A549 (cell line): ENCODE results near the gene PPAN. TPM values are rescaled to one million over a fixed set of nuclear protein-coding genes. Genes with fewer than 3 reads are reported as not detected.
A peak's percentile ranks its signal among the peaks of the same experiment; 100 is the strongest.

ENCODE experiments used
- ATAC-seq, 2 experiments: fragments of 200-7000 bp in 1 of 2; fragments of >200 bp in 1 of 2; cut with Nextera tagmentation in 1 of 2; cut with Tn5 transposase in 1 of 2; 3 replicates each; pipeline versions ENCODE4 v1.8.0 to v1.9.1; 2018 to 2020; ENCODE audit warnings: mild to moderate bottlenecking in 1 of 2, moderate library complexity in 1 of 2
- CTCF ChIA-PET: fragments of 300-600 bp; sonication (Branson Sonifier 250); formaldehyde crosslinking; extraction: SDS; loops from one replicate; lab custom pipeline; 2021; ENCODE audit warnings: antibody characterized with exemption, inconsistent platforms; lab: Yijun Ruan, JAX
- POLR2A ChIA-PET: fragments of 350-600 bp; formaldehyde crosslinking; extraction: SDS; loops from one replicate; lab custom pipeline; 2021; ENCODE audit warnings: antibody characterized with exemption, inconsistent platforms; lab: Yijun Ruan, JAX
- DNase-seq, 2 experiments: peaks; one replicate each; pipeline versions ENCODE4 v3.0.0 to v3.0.0-alpha.2; 2011 to 2016; ENCODE audit warnings: low read depth in 1 of 2, low spot score in 1 of 2
- FAIRE-seq: peaks from 2 replicates; lab custom pipeline; 2011; peaks lifted over from hg19 to GRCh38; lab: Jason Lieb, UNC
- H3K27ac ChIP-seq, 2 experiments: fragments of >200 bp; sonication (Bioruptor Twin); formaldehyde crosslinking; 3 replicates each; pipeline ENCODE4 v1.5.1; 2016 to 2017
- H3K4me1 ChIP-seq: fragments of >200 bp; sonication (Bioruptor Twin); formaldehyde crosslinking; 3 replicates; pipeline ENCODE4 v1.6.1; 2016
- H3K4me2 ChIP-seq: fragments of >200 bp; sonication (Bioruptor Twin); formaldehyde crosslinking; 3 replicates; pipeline ENCODE4 v1.6.1; 2016
- H3K4me3 ChIP-seq: fragments of >200 bp; sonication (Bioruptor Twin); formaldehyde crosslinking; 3 replicates; pipeline ENCODE4 v1.5.1; 2016
- H3K9me3 ChIP-seq: fragments of >200 bp; sonication (Bioruptor Twin); formaldehyde crosslinking; 3 replicates; pipeline ENCODE4 v1.6.1; 2016
- CEBPB ChIP-seq, 2 experiments: fragments of >200 bp in 1 of 2; sonication (Bioruptor Twin) in 1 of 2; formaldehyde crosslinking in 1 of 2; IDR thresholded peaks; 2 replicates each; pipeline ENCODE4 v1.6.1; 2012 to 2016
- CHD2 ChIP-seq: fragments of 150-350 bp; IDR thresholded peaks from 2 replicates; pipeline ENCODE4 v1.6.1; 2014; ENCODE audit warnings: low read length; ENCODE audit not compliant: partially characterized antibody
- CHD4 ChIP-seq: fragments of 200-600 bp; sonication (generic); IDR thresholded peaks from 2 replicates; pipeline ENCODE4 v1.6.1; 2016; ENCODE audit warnings: antibody characterized with exemption, mild to moderate bottlenecking, borderline replicate concordance
- CTCF ChIP-seq: fragments of >200 bp; sonication (Bioruptor Twin); formaldehyde crosslinking; IDR thresholded peaks from 3 replicates; pipeline ENCODE4 v1.5.1; 2016
- E2F6 ChIP-seq: IDR thresholded peaks from 2 replicates; pipeline ENCODE4 v1.6.1; 2012; ENCODE audit warnings: low read depth, borderline replicate concordance
- EP300 ChIP-seq, 2 experiments: fragments of >200 bp; sonication (Bioruptor Twin); formaldehyde crosslinking; IDR thresholded peaks; 2 replicates in 1 of 2; 3 replicates in 1 of 2; pipeline ENCODE4 v1.6.1; 2016 to 2017
- FOSB ChIP-seq: fragments of 250-450 bp; sonication (Bioruptor Pico); IDR thresholded peaks from 2 replicates; pipeline ENCODE4 v1.5.0; 2020; ENCODE audit warnings: mild to moderate bottlenecking, moderate library complexity
- FOSL2 ChIP-seq, 2 experiments: fragments of 450-650 bp in 1 of 2; fragments of >200 bp in 1 of 2; sonication (Bioruptor Twin) in 1 of 2; formaldehyde crosslinking; IDR thresholded peaks; 2 replicates each; pipeline versions ENCODE4 v1.5.0 to v1.6.1; 2016 to 2020; ENCODE audit warnings: mild to moderate bottlenecking in 1 of 2, moderate library complexity in 1 of 2
- FOXS1 ChIP-seq: fragments of 250-450 bp; sonication (Bioruptor Pico); IDR thresholded peaks from 2 replicates; pipeline ENCODE4 v1.5.0; 2020; ENCODE audit warnings: mild to moderate bottlenecking, moderate library complexity
- HDAC2 ChIP-seq: fragments of 200-600 bp; sonication (generic); IDR thresholded peaks from 2 replicates; pipeline ENCODE4 v1.6.1; 2016
- HOXB13 ChIP-seq: fragments of 250-450 bp; sonication (Bioruptor Pico); IDR thresholded peaks from 2 replicates; pipeline ENCODE4 v1.5.0; 2020; ENCODE audit warnings: low read depth, mild to moderate bottlenecking, moderate library complexity
- KDM1A ChIP-seq: fragments of 200-600 bp; sonication (generic); IDR thresholded peaks from 2 replicates; pipeline ENCODE4 v1.6.1; 2016; ENCODE audit warnings: low read depth, mild to moderate bottlenecking
- KDM5A ChIP-seq: fragments of 200-600 bp; sonication (generic); IDR thresholded peaks from 2 replicates; pipeline ENCODE4 v1.6.1; 2016; ENCODE audit warnings: antibody characterized with exemption, mild to moderate bottlenecking
- MYC ChIP-seq: IDR thresholded peaks from 2 replicates; pipeline ENCODE4 v1.6.1; 2012; ENCODE audit warnings: mild to moderate bottlenecking, inconsistent platforms, low read length, improper control_type of control experiment, borderline replicate concordance
- NFE2L2 ChIP-seq: fragments of 150-350 bp; conservative IDR thresholded peaks from 2 replicates; pipeline ENCODE4 v1.6.1; 2014; ENCODE audit warnings: low read length
- NR3C1 ChIP-seq: fragments of >200 bp; sonication (Bioruptor Twin); formaldehyde crosslinking; IDR thresholded peaks from 3 replicates; pipeline ENCODE4 v1.6.1; 2017
- PHF8 ChIP-seq: fragments of 200-600 bp; sonication (generic); IDR thresholded peaks from 2 replicates; pipeline ENCODE4 v1.6.1; 2016; ENCODE audit warnings: low read depth, mild to moderate bottlenecking, antibody characterized with exemption, moderate library complexity, borderline replicate concordance
- RAD21 ChIP-seq, 2 experiments: fragments of >200 bp in 1 of 2; sonication (Bioruptor Twin) in 1 of 2; formaldehyde crosslinking in 1 of 2; IDR thresholded peaks in 1 of 2; conservative IDR thresholded peaks in 1 of 2; 2 replicates in 1 of 2; 3 replicates in 1 of 2; pipeline ENCODE4 v1.6.1; 2012 to 2018; ENCODE audit warnings: inconsistent platforms in 1 of 2
- TP53 ChIP-seq: fragments of 250-450 bp; sonication (Bioruptor Pico); IDR thresholded peaks from 2 replicates; pipeline ENCODE4 v1.5.0; 2021; ENCODE audit warnings: mild to moderate bottlenecking, moderate library complexity
- WGBS: methylation state at CpG from one replicate; pipeline ENCODE4 v1.1.6; 2017; ENCODE audit errors: missing lambda C conversion rate; 5-methylcytosine and 5-hydroxymethylcytosine counted together
- polyA plus RNA-seq, 4 experiments: library from polyadenylated mRNA; depleted of rRNA in 3 of 4; stranded (reverse); fragments of >200 nt; fragmentation: RNase III in 1 of 4; extraction: RNeasy Plus Mini Kit Qiagen cat#74134 plus additional on column Dnase treatment in 1 of 4; gene quantifications; 2 replicates in 3 of 4; 3 replicates in 1 of 4; pipeline ENCODE4 v1.2.3, GENCODE V29; 2011 to 2017
- TF ChIP-seq, protein P1 (sequence below): fragments of 450-650 bp; IDR thresholded peaks from 2 replicates; pipeline ENCODE4 v1.6.1; 2014; ENCODE audit warnings: antibody characterized with exemption
- TF ChIP-seq, protein P2 (sequence below): fragments of 200-600 bp; sonication (generic); IDR thresholded peaks from 2 replicates; pipeline ENCODE4 v1.6.1; 2016; ENCODE audit warnings: antibody characterized with exemption, mild to moderate bottlenecking, moderate library complexity
- TF ChIP-seq, protein P3 (sequence below): fragments of 150-350 bp; IDR thresholded peaks from 2 replicates; pipeline ENCODE4 v1.6.1; 2014; ENCODE audit warnings: low read depth, mild to moderate bottlenecking, low read length

Gene PPAN
- polyA plus RNA-seq, 2 of the 4 experiments (the other 2 are of a cell fraction), result 26.6 to 65.0 TPM

GRCh38 chr19:10085641-10086590, 20.2 kb upstream of the PPAN start, which contains the start of gene SHFL:
Gene SHFL (plus strand): TSS chr19:10086317. CDS start chr19:10086428, 111 bp downstream.
- ATAC-seq (peak; percentile 91), FAIRE-seq (no peak), DNase-seq (peak in 1 of 2 experiments; percentile 44)
- Histone ChIP-seq H3K27ac (peak within 1 kb of the TSS; percentile 91 to 98), H3K4me1 (peaks cover 4% of the 10 kb centered on the region; the same call in 2 of the 3 replicates), H3K4me2 (peak within 1 kb of the TSS; percentile 85), H3K4me3 (peak within 1 kb of the TSS; percentile 80), H3K9me3 (no peaks in the 10 kb centered on the region)
- CTCF ChIA-PET, result no interaction called here
- POLR2A ChIA-PET, result no interaction called here
- TF ChIP-seq CEBPB (IDR thresholded peaks at IDR 0.05) (no peak), HDAC2 (peak; percentile 87; the same call in 1 of the 2 replicates), NR3C1 (no peak), FOSL2 (IDR thresholded peaks at IDR 0.05) (no peak), FOSL2 (CRISPR knock-in tag; IDR thresholded peaks at IDR 0.05) (no peak), PHF8 (peak; percentile 47; the same call in 1 of the 2 replicates), KDM1A (peak; percentile 96), CHD4 (peak; percentile 92)
- WGBS, result 20% methylated on average over 9 of the region's 81 CpGs

- peak in 1 of 2 experiments; percentile 15; a peak in 3 of 6 replicates for ATAC-seq
- H3K4me1 ChIP-seq, result peaks cover 4% of the 10 kb centered on the region; the same call in 2 of the 3 replicates
- peak overlapping the region; percentile 85 for H3K4me2 ChIP-seq
- CTCF ChIA-PET, result no interaction called here
- FAIRE-seq, result no peak
- TF ChIP-seq EP300 (IDR thresholded peaks at IDR 0.05) (no peak), CHD4 (no peak), HOXB13 (CRISPR knock-in tag) (no peak), CHD2 (no peak), MYC (no peak), FOSL2 (IDR thresholded peaks at IDR 0.05) (no peak), FOSL2 (CRISPR knock-in tag; IDR thresholded peaks at IDR 0.05) (no peak), KDM5A (no peak), KDM1A (no peak), E2F6 (no peak), TP53 (no peak), CTCF (no peak), NFE2L2 (no peak), RAD21 (conservative IDR thresholded peaks at IDR 0.05 in 1 of 2, IDR thresholded peaks at IDR 0.05 in 1 of 2) (no peak), FOXS1 (CRISPR knock-in tag) (no peak), FOSB (CRISPR knock-in tag) (no peak)
- TF ChIP-seq, protein P1, sequence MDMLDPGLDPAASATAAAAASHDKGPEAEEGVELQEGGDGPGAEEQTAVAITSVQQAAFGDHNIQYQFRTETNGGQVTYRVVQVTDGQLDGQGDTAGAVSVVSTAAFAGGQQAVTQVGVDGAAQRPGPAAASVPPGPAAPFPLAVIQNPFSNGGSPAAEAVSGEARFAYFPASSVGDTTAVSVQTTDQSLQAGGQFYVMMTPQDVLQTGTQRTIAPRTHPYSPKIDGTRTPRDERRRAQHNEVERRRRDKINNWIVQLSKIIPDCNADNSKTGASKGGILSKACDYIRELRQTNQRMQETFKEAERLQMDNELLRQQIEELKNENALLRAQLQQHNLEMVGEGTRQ, result no peak
- TF ChIP-seq, protein P2, sequence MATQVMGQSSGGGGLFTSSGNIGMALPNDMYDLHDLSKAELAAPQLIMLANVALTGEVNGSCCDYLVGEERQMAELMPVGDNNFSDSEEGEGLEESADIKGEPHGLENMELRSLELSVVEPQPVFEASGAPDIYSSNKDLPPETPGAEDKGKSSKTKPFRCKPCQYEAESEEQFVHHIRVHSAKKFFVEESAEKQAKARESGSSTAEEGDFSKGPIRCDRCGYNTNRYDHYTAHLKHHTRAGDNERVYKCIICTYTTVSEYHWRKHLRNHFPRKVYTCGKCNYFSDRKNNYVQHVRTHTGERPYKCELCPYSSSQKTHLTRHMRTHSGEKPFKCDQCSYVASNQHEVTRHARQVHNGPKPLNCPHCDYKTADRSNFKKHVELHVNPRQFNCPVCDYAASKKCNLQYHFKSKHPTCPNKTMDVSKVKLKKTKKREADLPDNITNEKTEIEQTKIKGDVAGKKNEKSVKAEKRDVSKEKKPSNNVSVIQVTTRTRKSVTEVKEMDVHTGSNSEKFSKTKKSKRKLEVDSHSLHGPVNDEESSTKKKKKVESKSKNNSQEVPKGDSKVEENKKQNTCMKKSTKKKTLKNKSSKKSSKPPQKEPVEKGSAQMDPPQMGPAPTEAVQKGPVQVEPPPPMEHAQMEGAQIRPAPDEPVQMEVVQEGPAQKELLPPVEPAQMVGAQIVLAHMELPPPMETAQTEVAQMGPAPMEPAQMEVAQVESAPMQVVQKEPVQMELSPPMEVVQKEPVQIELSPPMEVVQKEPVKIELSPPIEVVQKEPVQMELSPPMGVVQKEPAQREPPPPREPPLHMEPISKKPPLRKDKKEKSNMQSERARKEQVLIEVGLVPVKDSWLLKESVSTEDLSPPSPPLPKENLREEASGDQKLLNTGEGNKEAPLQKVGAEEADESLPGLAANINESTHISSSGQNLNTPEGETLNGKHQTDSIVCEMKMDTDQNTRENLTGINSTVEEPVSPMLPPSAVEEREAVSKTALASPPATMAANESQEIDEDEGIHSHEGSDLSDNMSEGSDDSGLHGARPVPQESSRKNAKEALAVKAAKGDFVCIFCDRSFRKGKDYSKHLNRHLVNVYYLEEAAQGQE, result no peak
- TF ChIP-seq, protein P3, sequence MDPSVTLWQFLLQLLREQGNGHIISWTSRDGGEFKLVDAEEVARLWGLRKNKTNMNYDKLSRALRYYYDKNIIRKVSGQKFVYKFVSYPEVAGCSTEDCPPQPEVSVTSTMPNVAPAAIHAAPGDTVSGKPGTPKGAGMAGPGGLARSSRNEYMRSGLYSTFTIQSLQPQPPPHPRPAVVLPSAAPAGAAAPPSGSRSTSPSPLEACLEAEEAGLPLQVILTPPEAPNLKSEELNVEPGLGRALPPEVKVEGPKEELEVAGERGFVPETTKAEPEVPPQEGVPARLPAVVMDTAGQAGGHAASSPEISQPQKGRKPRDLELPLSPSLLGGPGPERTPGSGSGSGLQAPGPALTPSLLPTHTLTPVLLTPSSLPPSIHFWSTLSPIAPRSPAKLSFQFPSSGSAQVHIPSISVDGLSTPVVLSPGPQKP, result no peak
- TF ChIP-seq, all 56 proteins: peak for 0
- Histone ChIP-seq H3K4me3 (peak overlapping the region; percentile 80), H3K9me3 (no peaks in the 10 kb centered on the region), H3K27ac (peak overlapping the region; percentile 91 to 98)
- POLR2A ChIA-PET, result no interaction called here
- WGBS, result 37% methylated on average over 22 of the region's 43 CpGs
- DNase-seq, result no peak
These were observed 19.5 kb upstream of the PPAN start for GRCh38 chr19:10086591-10087192.
